Measurements from ENCODE around the gene CD52.

CD52 gene

GRCh38 chr1:26335774-26336476 lies 18.2 kb downstream of the CD52 start:
- no peak for DNase-seq

GRCh38 chr1:26336477-26337205 lies 18.9 kb downstream of the CD52 start:
- no peak for DNase-seq

GRCh38 chr1:26337206-26337535 lies 19.4 kb downstream of the CD52 start:
- no peak for DNase-seq

- DNase-seq: no peak
These were observed 19.9 kb downstream of the CD52 start for GRCh38 chr1:26337625-26338024.

GRCh38 chr1:26338670-26339069 lies 20.9 kb downstream of the CD52 start:
- DNase-seq: no peak

GRCh38 chr1:26340047-26340481 lies 22.3 kb downstream of the CD52 start:
- no peak for DNase-seq

GRCh38 chr1:26344147-26344920 lies 26.6 kb downstream of the CD52 start:
- no peak for DNase-seq

GRCh38 chr1:26345718-26346117 lies 28.0 kb downstream of the CD52 start:
- no peak for DNase-seq

GRCh38 chr1:26346274-26347033 lies 28.7 kb downstream of the CD52 start:
- DNase-seq: no peak

- DNase-seq: peak; percentile 26
These were observed 31.6 kb downstream of the CD52 start for GRCh38 chr1:26349188-26349876.

GRCh38 chr1:26349877-26350244 lies 32.1 kb downstream of the CD52 start:
- no peak for DNase-seq

- DNase-seq: no peak
These were observed 32.6 kb downstream of the CD52 start for GRCh38 chr1:26350343-26350700.

GRCh38 chr1:26350701-26351589 lies 33.2 kb downstream of the CD52 start:
- DNase-seq: no peak

- DNase-seq: peak; percentile 37
These were observed 34.0 kb downstream of the CD52 start for GRCh38 chr1:26351590-26352337.

- DNase-seq: no peak
These were observed 34.6 kb downstream of the CD52 start for GRCh38 chr1:26352338-26352679.

GRCh38 chr1:26353210-26353859 lies 35.6 kb downstream of the CD52 start:
- DNase-seq: no peak

- no peak for DNase-seq
These were observed 36.4 kb downstream of the CD52 start, which contains the start of gene CRYBG2 for GRCh38 chr1:26353976-26354820. TSS of gene CRYBG2 (minus strand) at chr1:26354130. CDS start at chr1:26346657, 7,473 bp downstream.

GRCh38 chr1:26354972-26355371 lies 37.2 kb downstream of the CD52 start:
- DNase-seq: no peak

- DNase-seq: no peak
These were observed 38.3 kb downstream of the CD52 start for GRCh38 chr1:26356106-26356505.
